Measurements from ENCODE around the gene PRSS53. TPM values are rescaled to one million over a fixed set of nuclear protein-coding genes. Genes with fewer than 3 reads are reported as not detected.

The PRSS53 gene
- total RNA-seq, 2 donors from 2014 or later, result 1.7 to 2.8 TPM

GRCh38 chr16:31063495-31063842 lies 25.3 kb downstream of the PRSS53 start:
- H3K27me3 ChIP-seq (ENCODE audit: control insufficient read depth, insufficient read depth, low read length, poor library complexity, severe bottlenecking), result peaks cover 9% of the 10 kb centered on the region
- 92 to 93% methylated on average over 9 of the region's 9 CpGs for whole genome bisulfite sequencing, 2 experiments (ENCODE audit: insufficient coverage in 1 of 2, insufficient read length in 1 of 2)
- H3K4me3 Mint-ChIP-seq, result no peak overlapping the region
- H3K27me3 Mint-ChIP-seq (ENCODE audit: insufficient read depth), result peaks cover 6% of the 10 kb centered on the region
- H3K27ac ChIP-seq (ENCODE audit: low read depth, low read length), result no peak overlapping the region
- peaks cover 51% of the 10 kb centered on the region for H3K36me3 Mint-ChIP-seq (ENCODE audit: low read depth)
- DNase-seq, result no peak
- H3K9me3 Mint-ChIP-seq, result no peaks in the 10 kb centered on the region
- no peak overlapping the region for H3K4me3 ChIP-seq (ENCODE audit: low read length)
- no peaks in the 10 kb centered on the region for H3K9me3 ChIP-seq (ENCODE audit: control insufficient read depth, low read length)
- H3K9ac ChIP-seq (ENCODE audit: extremely low read depth, low read length, poor library complexity, severe bottlenecking), result no peak overlapping the region
- no peak overlapping the region for H3K27ac Mint-ChIP-seq
- peaks cover 4% of the 10 kb centered on the region for H3K4me1 Mint-ChIP-seq
- H3K36me3 ChIP-seq (ENCODE audit: control insufficient read depth, insufficient read depth, low read length), result peaks cover 28% of the 10 kb centered on the region
- TF ChIP-seq, protein P1, sequence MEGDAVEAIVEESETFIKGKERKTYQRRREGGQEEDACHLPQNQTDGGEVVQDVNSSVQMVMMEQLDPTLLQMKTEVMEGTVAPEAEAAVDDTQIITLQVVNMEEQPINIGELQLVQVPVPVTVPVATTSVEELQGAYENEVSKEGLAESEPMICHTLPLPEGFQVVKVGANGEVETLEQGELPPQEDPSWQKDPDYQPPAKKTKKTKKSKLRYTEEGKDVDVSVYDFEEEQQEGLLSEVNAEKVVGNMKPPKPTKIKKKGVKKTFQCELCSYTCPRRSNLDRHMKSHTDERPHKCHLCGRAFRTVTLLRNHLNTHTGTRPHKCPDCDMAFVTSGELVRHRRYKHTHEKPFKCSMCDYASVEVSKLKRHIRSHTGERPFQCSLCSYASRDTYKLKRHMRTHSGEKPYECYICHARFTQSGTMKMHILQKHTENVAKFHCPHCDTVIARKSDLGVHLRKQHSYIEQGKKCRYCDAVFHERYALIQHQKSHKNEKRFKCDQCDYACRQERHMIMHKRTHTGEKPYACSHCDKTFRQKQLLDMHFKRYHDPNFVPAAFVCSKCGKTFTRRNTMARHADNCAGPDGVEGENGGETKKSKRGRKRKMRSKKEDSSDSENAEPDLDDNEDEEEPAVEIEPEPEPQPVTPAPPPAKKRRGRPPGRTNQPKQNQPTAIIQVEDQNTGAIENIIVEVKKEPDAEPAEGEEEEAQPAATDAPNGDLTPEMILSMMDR (conservative IDR thresholded peaks at IDR 0.05), result no peak
- H3K4me1 ChIP-seq (ENCODE audit: control insufficient read depth, insufficient read depth, low read length), result peaks cover 5% of the 10 kb centered on the region

- Mint-ChIP-seq H3K4me3 (no peak overlapping the region), H3K27ac (no peak overlapping the region)
- peaks cover 4% of the 10 kb centered on the region for H3K27me3 ChIP-seq (ENCODE audit: control insufficient read depth, insufficient read depth, low read length, poor library complexity, severe bottlenecking)
Observed at GRCh38 chr16:31061813-31062440, 26.8 kb downstream of the PRSS53 start.

DNA sequence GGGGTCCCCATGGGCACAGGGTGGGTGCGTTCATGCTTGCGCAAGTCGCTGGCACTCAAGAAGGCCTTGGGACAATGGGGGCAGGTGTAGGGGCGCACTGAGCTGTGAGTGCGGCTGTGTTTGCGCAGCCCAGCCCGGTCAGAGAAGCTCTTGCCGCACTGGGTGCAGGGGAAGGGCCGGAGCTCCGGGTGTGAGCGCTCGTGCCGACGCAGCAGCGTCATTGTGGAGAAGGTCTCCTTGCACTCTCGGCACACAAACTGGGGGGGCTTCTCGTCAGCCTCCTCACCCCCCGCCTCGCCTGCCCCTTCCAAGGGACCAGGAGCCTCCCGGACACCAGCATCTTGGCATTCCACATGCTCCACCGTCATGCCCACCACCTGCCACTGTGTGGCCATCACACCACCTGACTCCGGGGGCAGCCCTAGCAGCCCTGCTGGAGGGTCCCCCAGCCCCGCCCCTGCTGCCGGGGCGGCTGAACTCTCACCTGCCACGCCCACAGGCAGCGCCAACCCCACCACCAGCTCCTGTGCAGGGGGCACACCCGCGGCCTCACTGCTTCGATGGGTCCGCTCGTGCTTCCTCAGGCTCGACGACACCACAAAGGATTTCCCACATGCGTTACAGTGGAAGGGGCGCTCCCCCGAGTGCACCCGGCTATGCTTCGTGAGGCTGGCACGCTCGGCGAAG lies 27.5 kb downstream of the PRSS53 start:
- no peaks in the 10 kb centered on the region for H3K9me3 Mint-ChIP-seq
- H3K9ac ChIP-seq (ENCODE audit: extremely low read depth, low read length, poor library complexity, severe bottlenecking), result no peak overlapping the region
- no peak for DNase-seq
- H3K27ac ChIP-seq (ENCODE audit: low read depth, low read length), result no peak overlapping the region
- H3K36me3 Mint-ChIP-seq (ENCODE audit: low read depth), result peaks cover 50% of the 10 kb centered on the region
- 96 to 100% methylated on average over 22 to 42 of the region's 42 CpGs for WGBS, 2 experiments (ENCODE audit: insufficient coverage in 1 of 2, insufficient read length in 1 of 2)
- H3K4me1 Mint-ChIP-seq, result peaks cover 4% of the 10 kb centered on the region
- TF ChIP-seq, protein P1 (conservative IDR thresholded peaks at IDR 0.05), result no peak
- no peak overlapping the region for H3K4me3 ChIP-seq (ENCODE audit: low read length)
- H3K9me3 ChIP-seq (ENCODE audit: control insufficient read depth, low read length), result no peaks in the 10 kb centered on the region
- H3K4me1 ChIP-seq (ENCODE audit: control insufficient read depth, insufficient read depth, low read length), result peaks cover 5% of the 10 kb centered on the region
- H3K27ac Mint-ChIP-seq, result no peak overlapping the region
- peaks cover 6% of the 10 kb centered on the region for H3K27me3 Mint-ChIP-seq (ENCODE audit: insufficient read depth)
- no peak overlapping the region for H3K4me3 Mint-ChIP-seq
- H3K27me3 ChIP-seq (ENCODE audit: control insufficient read depth, insufficient read depth, low read length, poor library complexity, severe bottlenecking), result peaks cover 4% of the 10 kb centered on the region
- H3K36me3 ChIP-seq (ENCODE audit: control insufficient read depth, insufficient read depth, low read length), result peaks cover 28% of the 10 kb centered on the region

More at GRCh38 chr16:31061813-31062440, 26.8 kb downstream of the PRSS53 start:
- Mint-ChIP-seq H3K36me3 (ENCODE audit: low read depth) (peaks cover 50% of the 10 kb centered on the region), H3K27me3 (ENCODE audit: insufficient read depth) (peaks cover 6% of the 10 kb centered on the region), H3K4me1 (peaks cover 4% of the 10 kb centered on the region), H3K9me3 (no peaks in the 10 kb centered on the region)
- Histone ChIP-seq H3K36me3 (ENCODE audit: control insufficient read depth, insufficient read depth, low read length) (peaks cover 28% of the 10 kb centered on the region), H3K4me3 (ENCODE audit: low read length) (no peak overlapping the region), H3K27ac (ENCODE audit: low read depth, low read length) (no peak overlapping the region), H3K9ac (ENCODE audit: extremely low read depth, low read length, poor library complexity, severe bottlenecking) (no peak overlapping the region), H3K4me1 (ENCODE audit: control insufficient read depth, insufficient read depth, low read length) (peaks cover 5% of the 10 kb centered on the region), H3K9me3 (ENCODE audit: control insufficient read depth, low read length) (no peaks in the 10 kb centered on the region)
- no peak for DNase-seq
- WGBS, 2 experiments (ENCODE audit: insufficient coverage in 1 of 2, insufficient read length in 1 of 2), result 96% methylated on average over 44 to 54 of the region's 54 CpGs
- TF ChIP-seq, protein P1 (conservative IDR thresholded peaks at IDR 0.05), result no peak

Measured in endodermal cell (in vitro differentiated cells).